Prostate gland (tissue), 2 donors: Measurements from ENCODE around the gene LRRC32. TPM values are rescaled to one million over a fixed set of nuclear protein-coding genes. Genes with fewer than 3 reads are reported as not detected.

Experiments
- DNase-seq: peaks from one replicate; pipeline ENCODE4 v3.0.0-alpha.2; 2019; ENCODE audit warnings: low spot score
- H3K27ac ChIP-seq, 2 donors: fragments of 200-600 bp; sonication (generic); 2 replicates each; pipeline ENCODE4 v1.5.1; 2017 to 2019
- H3K27me3 ChIP-seq: fragments of 200-600 bp; sonication (generic); replicated peaks from 2 replicates; pipeline ENCODE4 v1.5.1; 2019; ENCODE audit not compliant: insufficient read depth
- H3K36me3 ChIP-seq, 2 donors: fragments of 200-600 bp; sonication (generic); 1 replicate in 1 of 2; 2 replicates in 1 of 2; pipeline versions ENCODE4 v1.5.1 to v1.8.1; 2017 to 2019
- H3K4me1 ChIP-seq: fragments of 200-600 bp; sonication (generic); replicated peaks from 2 replicates; pipeline ENCODE4 v1.5.1; 2019
- H3K4me3 ChIP-seq, 2 donors: fragments of 200-600 bp; sonication (generic); 2 replicates each; pipeline ENCODE4 v1.5.1; 2017 to 2019
- H3K9me3 ChIP-seq: fragments of 200-600 bp; sonication (generic); 2 replicates; pipeline ENCODE4 v1.5.1; 2017
- POLR2A ChIP-seq: fragments of 450-650 bp; IDR thresholded peaks from one replicate; pipeline ENCODE4 v1.6.1; 2016; ENCODE audit warnings: antibody characterized with exemption, mild to moderate bottlenecking
- POLR2AphosphoS5 ChIP-seq: sonication (generic); formaldehyde crosslinking; IDR thresholded peaks from one replicate; pipeline ENCODE4 v1.6.1; 2017; ENCODE audit warnings: antibody characterized with exemption
- WGBS: methylation state at CpG from one replicate; pipeline ENCODE4 v1.1.5; 2018; 5-methylcytosine and 5-hydroxymethylcytosine counted together
- intact Hi-C: fragments of 100-400 bp; cut with DNase I; formaldehyde crosslinking; loops from one replicate; pipeline ENCODE4 v1.14.2; 2022
- total RNA-seq, 2 donors: library from RNA; depleted of rRNA; stranded (reverse); fragments of >200 nt; gene quantifications; one replicate each; pipeline ENCODE4 v1.1.0, GENCODE V29; 2016
- TF ChIP-seq, protein P1 (sequence below), 4 experiments: fragments of 200-600 bp in 2 of 4; fragments of 450-650 bp in 2 of 4; sonication (generic) in 2 of 4; IDR thresholded peaks; 1 replicate in 3 of 4; 2 replicates in 1 of 4; pipeline ENCODE4 v1.5.1; 2016 to 2019; ENCODE audit warnings: antibody characterized with exemption in 4 of 4, mild to moderate bottlenecking in 2 of 4, moderate library complexity in 2 of 4

Gene LRRC32
- total RNA-seq, 2 donors from 2014 or later: 16.2 to 37.3 TPM

DNA sequence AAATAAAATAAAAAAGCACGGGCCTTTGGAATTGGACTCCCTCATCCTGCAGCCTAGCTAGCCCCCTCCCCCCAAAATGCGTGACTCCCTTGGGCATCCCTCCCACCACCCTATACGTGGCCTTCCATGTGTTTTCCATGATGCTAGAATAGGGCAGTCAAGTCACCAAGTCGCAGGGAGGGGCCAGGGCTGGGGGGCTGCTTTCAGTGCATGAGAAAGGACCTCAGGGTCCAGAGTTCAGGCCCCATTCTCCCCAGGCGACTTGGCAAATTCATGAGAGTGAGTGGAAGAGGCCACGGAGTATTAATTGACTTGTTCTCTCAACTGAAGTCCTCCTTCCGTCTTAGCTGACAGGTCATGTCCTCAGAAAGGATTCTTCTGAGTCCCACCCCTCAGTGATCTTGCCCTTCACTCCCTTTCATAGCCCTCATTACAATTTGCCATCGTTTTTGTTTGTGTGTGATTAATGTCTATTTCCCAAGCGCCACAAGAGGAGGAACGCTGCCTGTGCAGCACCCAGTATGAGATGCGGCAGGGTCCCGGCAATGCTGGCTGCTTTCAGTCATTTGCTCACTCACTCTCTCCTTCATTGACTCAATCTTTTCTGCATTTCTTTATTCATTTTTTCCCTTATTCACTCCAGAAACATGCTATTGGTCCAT lies 17.4 kb downstream of the LRRC32 start:
- no peaks in the 10 kb centered on the region for H3K36me3 ChIP-seq
- intact Hi-C loops: no loop called here
- no peak for DNase-seq
- H3K4me1 ChIP-seq: no peaks in the 10 kb centered on the region
- no peak overlapping the region for H3K27ac ChIP-seq
- 77% methylated on average over 12 of the region's 12 CpGs for WGBS
- TF ChIP-seq POLR2AphosphoS5 (no peak), POLR2A (no peak)
- TF ChIP-seq, protein P1, sequence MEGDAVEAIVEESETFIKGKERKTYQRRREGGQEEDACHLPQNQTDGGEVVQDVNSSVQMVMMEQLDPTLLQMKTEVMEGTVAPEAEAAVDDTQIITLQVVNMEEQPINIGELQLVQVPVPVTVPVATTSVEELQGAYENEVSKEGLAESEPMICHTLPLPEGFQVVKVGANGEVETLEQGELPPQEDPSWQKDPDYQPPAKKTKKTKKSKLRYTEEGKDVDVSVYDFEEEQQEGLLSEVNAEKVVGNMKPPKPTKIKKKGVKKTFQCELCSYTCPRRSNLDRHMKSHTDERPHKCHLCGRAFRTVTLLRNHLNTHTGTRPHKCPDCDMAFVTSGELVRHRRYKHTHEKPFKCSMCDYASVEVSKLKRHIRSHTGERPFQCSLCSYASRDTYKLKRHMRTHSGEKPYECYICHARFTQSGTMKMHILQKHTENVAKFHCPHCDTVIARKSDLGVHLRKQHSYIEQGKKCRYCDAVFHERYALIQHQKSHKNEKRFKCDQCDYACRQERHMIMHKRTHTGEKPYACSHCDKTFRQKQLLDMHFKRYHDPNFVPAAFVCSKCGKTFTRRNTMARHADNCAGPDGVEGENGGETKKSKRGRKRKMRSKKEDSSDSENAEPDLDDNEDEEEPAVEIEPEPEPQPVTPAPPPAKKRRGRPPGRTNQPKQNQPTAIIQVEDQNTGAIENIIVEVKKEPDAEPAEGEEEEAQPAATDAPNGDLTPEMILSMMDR (IDR thresholded peaks at IDR 0.05): no peak
- no peaks in the 10 kb centered on the region for H3K27me3 ChIP-seq
- H3K4me3 ChIP-seq: no peak overlapping the region
- no peaks in the 10 kb centered on the region for H3K9me3 ChIP-seq

DNA sequence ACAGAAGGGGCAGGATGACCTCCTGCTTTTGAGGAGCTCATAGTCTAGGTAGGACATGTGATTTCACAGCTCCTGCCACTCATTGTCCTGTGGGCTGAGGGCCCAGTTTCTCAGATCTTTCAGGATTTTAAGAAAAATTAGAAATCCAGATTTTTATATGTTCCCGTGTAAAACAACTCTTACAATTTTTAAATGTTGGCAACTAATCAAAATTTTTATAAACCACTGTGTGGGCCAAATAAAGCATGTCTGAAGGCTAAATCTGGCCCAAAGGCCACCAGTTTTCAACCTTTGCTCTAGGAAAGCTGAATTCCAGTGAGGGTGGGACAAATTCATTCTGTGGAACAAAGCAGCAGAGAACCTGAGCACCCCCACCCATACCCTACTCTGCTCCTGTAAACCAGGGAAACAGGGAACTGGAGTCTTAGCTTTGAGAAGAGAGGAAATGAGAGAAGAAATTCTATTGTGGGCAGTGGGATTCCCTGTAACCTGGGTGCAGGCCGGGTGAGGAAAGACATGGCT lies 20.6 kb downstream of the LRRC32 start:
- no peaks in the 10 kb centered on the region for H3K9me3 ChIP-seq
- no peak overlapping the region for H3K4me3 ChIP-seq
- WGBS: 61% methylated on average over 2 of the region's 2 CpGs
- H3K27me3 ChIP-seq: no peaks in the 10 kb centered on the region
- TF ChIP-seq POLR2AphosphoS5 (no peak), POLR2A (no peak)
- TF ChIP-seq, protein P1 (IDR thresholded peaks at IDR 0.05): no peak
- H3K27ac ChIP-seq: no peak overlapping the region
- no peak for DNase-seq
- H3K36me3 ChIP-seq: no peaks in the 10 kb centered on the region
- H3K4me1 ChIP-seq: no peaks in the 10 kb centered on the region
- intact Hi-C loops: no loop called here

DNA sequence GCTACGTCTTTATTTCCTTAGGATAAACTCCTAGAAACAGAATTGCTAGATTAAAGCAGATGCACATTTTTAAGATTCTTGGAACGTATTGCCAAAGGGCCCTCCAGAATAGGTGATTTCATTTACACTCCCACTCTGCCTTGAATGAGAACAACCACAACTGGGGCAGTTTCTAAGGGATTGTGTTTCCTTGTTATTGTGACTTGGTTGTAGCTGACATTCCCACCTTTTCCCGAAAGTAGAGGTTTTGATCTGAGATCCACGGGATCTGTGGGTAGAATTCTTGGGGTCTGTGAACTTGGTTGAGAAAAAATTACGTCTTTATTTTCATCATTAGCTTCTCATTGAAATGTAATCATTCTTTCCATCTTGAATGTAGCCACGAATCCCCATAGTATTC lies 21.5 kb downstream of the LRRC32 start:
- 64% methylated on average over 6 of the region's 6 CpGs for WGBS
- DNase-seq: no peak
- intact Hi-C loops: no loop called here

DNA sequence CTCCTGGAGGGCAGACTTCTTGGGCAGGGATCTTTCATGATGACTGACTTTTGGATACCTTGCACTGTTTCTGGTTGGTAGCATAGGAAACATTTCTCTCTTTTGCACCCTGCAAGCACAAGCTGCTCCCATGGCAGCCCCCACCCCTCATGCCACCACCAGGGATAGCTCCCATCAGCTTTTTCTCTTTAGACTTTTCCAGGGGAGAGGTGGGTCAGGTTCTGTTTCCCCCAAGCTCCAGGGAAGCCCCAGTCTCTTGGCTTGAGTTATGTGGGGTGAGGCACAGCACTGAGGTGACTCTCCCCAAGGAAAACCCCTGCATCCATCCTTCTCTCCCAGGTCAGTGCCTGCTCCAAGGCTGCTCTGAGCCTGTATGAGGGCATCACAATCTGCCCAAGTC lies 22.5 kb downstream of the LRRC32 start:
- Histone ChIP-seq H3K4me1 (no peaks in the 10 kb centered on the region), H3K27ac (no peak overlapping the region), H3K36me3 (no peaks in the 10 kb centered on the region), H3K4me3 (no peak overlapping the region), H3K27me3 (no peaks in the 10 kb centered on the region), H3K9me3 (no peaks in the 10 kb centered on the region)
- intact Hi-C loops: no loop called here
- TF ChIP-seq POLR2A (no peak), POLR2AphosphoS5 (no peak)
- DNase-seq: no peak

More for the DNA sequence above, 21.5 kb downstream of the LRRC32 start:
- Histone ChIP-seq H3K4me3 (no peak overlapping the region), H3K9me3 (no peaks in the 10 kb centered on the region), H3K27ac (no peak overlapping the region), H3K36me3 (no peaks in the 10 kb centered on the region), H3K4me1 (no peaks in the 10 kb centered on the region), H3K27me3 (no peaks in the 10 kb centered on the region)
- no peak for TF ChIP-seq POLR2A
- no peak for TF ChIP-seq POLR2AphosphoS5
- TF ChIP-seq, protein P1 (IDR thresholded peaks at IDR 0.05): no peak

DNA sequence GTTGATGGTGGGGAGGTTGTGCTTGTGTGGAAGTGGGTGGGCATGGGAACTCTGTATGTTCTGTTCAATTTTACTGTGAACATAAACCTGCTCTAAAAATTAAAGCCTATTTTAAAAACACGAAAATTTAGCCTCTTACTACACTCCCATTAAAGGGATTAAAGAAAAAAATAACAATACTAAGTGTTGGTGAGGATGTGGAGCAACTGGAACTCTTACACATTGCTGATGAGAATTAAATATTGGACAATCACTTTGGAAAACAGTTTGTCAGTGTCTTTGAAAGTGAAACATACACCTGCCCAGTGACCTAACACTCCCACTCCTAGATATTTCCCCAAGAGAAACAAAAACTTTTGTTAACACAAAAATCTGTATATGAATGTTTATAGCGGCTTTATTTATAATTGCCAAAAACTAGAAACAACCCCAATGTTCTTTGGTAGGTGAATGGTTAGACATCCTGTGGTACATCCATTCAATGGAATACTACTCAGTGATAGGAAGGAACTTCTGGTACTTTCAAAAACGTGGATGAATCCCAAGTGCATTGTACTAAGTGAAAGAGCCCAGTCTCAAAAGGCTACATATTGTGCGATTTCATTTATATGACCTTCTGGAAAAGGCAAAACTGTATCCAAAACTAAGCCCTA lies 23.5 kb downstream of the LRRC32 start:
- intact Hi-C loops: no loop called here
- H3K27ac ChIP-seq: no peak overlapping the region
- TF ChIP-seq POLR2AphosphoS5 (no peak), POLR2A (no peak)
- TF ChIP-seq, protein P1 (IDR thresholded peaks at IDR 0.05): no peak
- DNase-seq: no peak
- no peaks in the 10 kb centered on the region for H3K36me3 ChIP-seq
- no peaks in the 10 kb centered on the region for H3K27me3 ChIP-seq
- no peaks in the 10 kb centered on the region for H3K9me3 ChIP-seq
- no peaks in the 10 kb centered on the region for H3K4me1 ChIP-seq
- WGBS: 76% methylated on average over 4 of the region's 4 CpGs
- no peak overlapping the region for H3K4me3 ChIP-seq
